MM.1S (cell line): ENCODE measurements around the gene NPLOC4.

Experiments
- DNase-seq: peaks from one replicate; pipeline ENCODE4 v3.0.0-alpha.2; 2015
- H2AFZ ChIP-seq: fragments of 300-600 bp; sonication (generic); 2 replicates; pipeline ENCODE4 v1.6.0; 2016; ENCODE audit warnings: antibody characterized with exemption, low read length
- H3F3A ChIP-seq: fragments of 300-600 bp; sonication (generic); 2 replicates; pipeline ENCODE4 v1.6.1; 2016; ENCODE audit warnings: mild to moderate bottlenecking, antibody characterized with exemption, low read length, moderate library complexity, mixed read lengths; ENCODE audit not compliant: insufficient read depth
- H3K27ac ChIP-seq: fragments of 300-600 bp; sonication (generic); 2 replicates; pipeline ENCODE4 v1.5.1; 2016; ENCODE audit warnings: mild to moderate bottlenecking, low read length
- H3K27me3 ChIP-seq: fragments of 300-600 bp; sonication (generic); replicated peaks from 2 replicates; pipeline ENCODE4 v1.6.0; 2016; ENCODE audit warnings: low read length; ENCODE audit not compliant: insufficient read depth
- H3K36me3 ChIP-seq: fragments of 300-600 bp; sonication (generic); replicated peaks from 2 replicates; pipeline ENCODE4 v1.6.1; 2016; ENCODE audit warnings: mild to moderate bottlenecking, low read length, mixed read lengths; ENCODE audit not compliant: insufficient read depth
- H3K4me1 ChIP-seq: fragments of 300-600 bp; sonication (generic); 2 replicates; pipeline ENCODE4 v1.6.1; 2016; ENCODE audit warnings: low read length, mixed read lengths
- H3K4me2 ChIP-seq: fragments of 300-600 bp; sonication (generic); 2 replicates; pipeline ENCODE4 v1.6.0; 2016; ENCODE audit warnings: low read depth, low read length
- H3K4me3 ChIP-seq: fragments of 300-600 bp; sonication (generic); 2 replicates; pipeline ENCODE4 v1.5.1; 2016; ENCODE audit warnings: low read length, mixed read lengths
- H3K79me2 ChIP-seq: fragments of 300-600 bp; sonication (generic); 2 replicates; pipeline ENCODE4 v1.6.1; 2016; ENCODE audit warnings: mixed run types, low read length, mixed read lengths
- H3K9ac ChIP-seq: fragments of 300-600 bp; sonication (generic); 2 replicates; pipeline ENCODE4 v1.6.1; 2016; ENCODE audit warnings: low read length, mixed read lengths
- H3K9me2 ChIP-seq: fragments of 300-600 bp; sonication (generic); replicated peaks from 2 replicates; pipeline ENCODE4 v1.6.1; 2016; ENCODE audit warnings: mild to moderate bottlenecking, low read length, mixed read lengths; ENCODE audit not compliant: insufficient read depth
- H3K9me3 ChIP-seq: fragments of 300-600 bp; sonication (generic); replicated peaks from 2 replicates; pipeline ENCODE4 v1.6.1; 2016; ENCODE audit warnings: mild to moderate bottlenecking, low read length, mixed read lengths; ENCODE audit not compliant: insufficient read depth
- H4K20me1 ChIP-seq: fragments of 300-600 bp; sonication (generic); 2 replicates; pipeline ENCODE4 v1.6.1; 2016; ENCODE audit warnings: mild to moderate bottlenecking, low read length, moderate library complexity, mixed read lengths; ENCODE audit not compliant: insufficient read depth
- CTCF ChIP-seq: fragments of 300-600 bp; sonication (generic); IDR thresholded peaks from 2 replicates; pipeline ENCODE4 v1.5.1; 2016; ENCODE audit warnings: antibody characterized with exemption, low read length, mixed read lengths
- EZH2 ChIP-seq: fragments of 300-600 bp; sonication (generic); optimal IDR thresholded peaks from 2 replicates; pipeline ENCODE3; 2017; ENCODE audit warnings: low read depth, mild to moderate bottlenecking, antibody characterized with exemption, low read length, mixed read lengths
- EZH2phosphoT487 ChIP-seq: fragments of 300-600 bp; sonication (generic); IDR thresholded peaks from 2 replicates; pipeline ENCODE4 v1.6.1; 2018; ENCODE audit warnings: antibody characterized with exemption, low read length

NPLOC4 gene

GRCh38 chr17:81581758-81582157 lies 55.2 kb downstream of the NPLOC4 start:
- no peaks in the 10 kb centered on the region for H3K27me3 ChIP-seq
- H3K9me2 ChIP-seq = no peaks in the 10 kb centered on the region
- peaks cover 44% of the 10 kb centered on the region for H3K79me2 ChIP-seq
- TF ChIP-seq EZH2phosphoT487 (no peak), CTCF (no peak), EZH2 (no peak)
- H3F3A ChIP-seq = no peaks in the 10 kb centered on the region
- no peaks in the 10 kb centered on the region for H3K9me3 ChIP-seq
- no peak overlapping the region for H3K27ac ChIP-seq
- H3K36me3 ChIP-seq = no peaks in the 10 kb centered on the region; the same call in 1 of the 2 replicates
- no peak for DNase-seq
- H4K20me1 ChIP-seq = no peaks in the 10 kb centered on the region
- no peak overlapping the region for H3K9ac ChIP-seq
- H3K4me2 ChIP-seq = no peak overlapping the region
- H2AFZ ChIP-seq = no peak overlapping the region
- H3K4me3 ChIP-seq = no peak overlapping the region
- H3K4me1 ChIP-seq = no peaks in the 10 kb centered on the region

GRCh38 chr17:81580481-81580880 lies 56.4 kb downstream of the NPLOC4 start:
- no peak for DNase-seq
- no peaks in the 10 kb centered on the region for H3K27me3 ChIP-seq
- no peak overlapping the region for H3K4me2 ChIP-seq
- H3K4me3 ChIP-seq = no peak overlapping the region
- no peaks in the 10 kb centered on the region for H3K9me2 ChIP-seq
- no peaks in the 10 kb centered on the region for H3F3A ChIP-seq
- H4K20me1 ChIP-seq = no peaks in the 10 kb centered on the region
- no peaks in the 10 kb centered on the region for H3K36me3 ChIP-seq
- no peak overlapping the region for H3K9ac ChIP-seq
- peaks cover 55% of the 10 kb centered on the region for H3K79me2 ChIP-seq
- no peaks in the 10 kb centered on the region for H3K9me3 ChIP-seq
- no peak overlapping the region for H3K27ac ChIP-seq
- H2AFZ ChIP-seq = no peak overlapping the region
- TF ChIP-seq EZH2 (no peak), CTCF (no peak), EZH2phosphoT487 (no peak)
- no peaks in the 10 kb centered on the region for H3K4me1 ChIP-seq

GRCh38 chr17:81579821-81580321 lies 57.0 kb downstream of the NPLOC4 start:
- no peaks in the 10 kb centered on the region for H3K9me2 ChIP-seq
- no peaks in the 10 kb centered on the region for H3K36me3 ChIP-seq
- H3K4me1 ChIP-seq = no peaks in the 10 kb centered on the region
- TF ChIP-seq CTCF (no peak), EZH2 (no peak), EZH2phosphoT487 (no peak)
- H3K27me3 ChIP-seq = no peaks in the 10 kb centered on the region
- no peak overlapping the region for H3K4me2 ChIP-seq
- no peak overlapping the region for H3K4me3 ChIP-seq
- H3K9ac ChIP-seq = no peak overlapping the region
- H3K79me2 ChIP-seq = peaks cover 57% of the 10 kb centered on the region
- no peak overlapping the region for H2AFZ ChIP-seq
- H3K27ac ChIP-seq = no peak overlapping the region
- no peaks in the 10 kb centered on the region for H4K20me1 ChIP-seq
- no peaks in the 10 kb centered on the region for H3K9me3 ChIP-seq
- no peak for DNase-seq
- H3F3A ChIP-seq = no peaks in the 10 kb centered on the region
